Measurements from ENCODE around the gene DEK. TPM values are rescaled to one million over a fixed set of nuclear protein-coding genes. Genes with fewer than 3 reads are reported as not detected.
"Not testable (repeated sequence)": the region's sequence is repeated elsewhere in the genome, so short reads cannot be mapped to it uniquely, and the experiment has no call there.

Gene DEK
- total RNA-seq, result 51.3 and 96.8 TPM in 2 replicates

DNA sequence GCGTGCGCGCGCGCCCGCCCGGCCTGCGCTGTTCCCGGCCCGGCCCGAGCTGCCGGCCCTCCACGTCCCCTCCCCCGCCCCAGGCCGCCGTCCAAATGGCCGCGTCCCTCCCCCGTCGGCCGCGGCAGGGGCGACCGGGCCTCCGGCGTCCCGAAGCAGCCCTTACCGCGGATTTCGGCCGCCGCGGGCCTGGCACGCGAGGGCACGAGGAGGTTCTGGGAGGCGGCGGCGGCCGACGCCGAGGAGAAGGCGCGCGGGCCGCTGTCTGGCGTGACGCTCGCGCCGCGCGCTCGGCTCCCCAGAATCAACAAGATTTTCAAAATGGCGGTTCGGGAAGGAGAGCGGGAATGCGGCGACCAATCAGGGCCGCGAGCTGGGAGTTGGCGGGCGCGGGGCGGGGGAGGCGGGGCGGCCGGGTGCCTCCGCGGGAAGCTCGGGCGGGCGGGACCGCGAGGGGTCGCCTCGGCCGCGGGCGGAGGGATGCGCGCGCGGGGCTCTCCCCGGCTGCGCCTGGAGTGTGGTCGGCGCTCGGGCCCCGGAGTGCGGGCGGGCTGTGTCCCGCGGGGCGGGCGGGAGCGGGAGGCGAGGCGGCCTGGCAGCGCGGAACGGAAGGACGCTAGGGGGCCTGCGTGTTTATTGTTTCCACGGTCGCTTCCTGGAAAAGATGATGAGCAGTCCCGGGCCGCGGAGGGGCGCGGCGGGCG, at the start of gene DEK:
TSS of gene DEK (minus strand) at position 312 of the 704 bp plus-strand sequence. CDS start 543 bp downstream, outside the sequence.
- DNase-seq (ENCODE audit: low read depth in 2 of 2), result peak; percentile 72 to 85

DNA sequence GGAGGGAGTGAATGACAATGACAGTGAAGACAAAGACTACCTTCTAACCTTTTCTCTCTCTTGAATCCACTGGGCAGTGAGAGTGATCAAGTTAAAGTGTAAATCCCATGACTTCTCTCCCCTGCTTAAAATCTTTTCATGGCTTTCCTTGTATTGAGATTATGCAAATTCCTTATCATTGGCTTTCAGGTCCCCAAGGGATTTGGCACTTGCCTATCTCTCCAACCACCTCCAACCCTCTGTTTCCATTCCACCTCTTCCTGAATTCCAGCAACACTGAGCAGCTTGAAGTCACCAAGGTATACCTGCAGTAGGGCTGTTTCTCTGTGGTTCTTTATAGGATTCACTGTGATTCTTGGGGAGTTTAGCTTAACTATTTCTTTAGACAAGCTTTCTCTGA, 48.0 kb upstream of the DEK start:
- DNase-seq (ENCODE audit: low read depth in 2 of 2), result no peak

DNA sequence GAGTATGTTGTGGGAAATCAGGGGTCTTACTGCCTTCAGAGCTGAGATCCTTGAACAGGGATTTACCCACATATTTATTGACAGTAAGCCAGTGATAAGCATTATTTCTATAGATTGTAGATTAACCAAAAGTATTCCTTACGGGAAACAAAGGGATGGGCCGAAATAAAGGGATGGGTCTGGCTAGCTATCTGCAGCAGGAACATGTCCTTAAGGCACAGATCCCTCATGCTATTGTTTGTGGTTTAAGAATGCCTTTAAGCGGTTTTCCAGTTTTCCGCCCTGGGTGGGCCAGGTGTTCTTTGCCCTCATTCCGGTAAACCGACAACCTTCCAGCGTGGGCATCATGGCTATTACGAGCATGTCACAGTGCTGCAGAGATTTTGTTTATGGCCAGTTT, 45.7 kb upstream of the DEK start:
- not testable (repeated sequence) for DNase-seq (ENCODE audit: low read depth in 2 of 2)

DNA sequence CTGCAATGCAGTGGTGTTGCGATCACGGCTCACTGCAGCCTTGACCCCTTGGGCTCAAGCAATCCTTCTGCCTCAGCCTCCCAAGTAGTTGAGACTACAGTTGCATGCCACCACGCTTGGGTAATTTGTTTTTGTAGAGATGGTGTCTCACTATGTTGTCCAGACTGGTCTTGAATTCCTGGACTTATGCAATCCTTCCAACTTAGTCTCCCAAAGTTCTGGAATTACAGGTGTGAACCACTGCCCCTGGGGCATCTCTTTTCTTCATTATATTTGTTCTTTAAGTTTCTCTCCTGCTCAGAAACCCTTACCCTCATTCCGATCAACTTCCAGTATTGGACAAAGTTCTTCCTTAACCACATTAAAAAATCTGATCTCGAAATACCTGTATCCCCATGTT, 44.7 kb upstream of the DEK start:
- DNase-seq (ENCODE audit: low read depth in 2 of 2), result no peak

DNA sequence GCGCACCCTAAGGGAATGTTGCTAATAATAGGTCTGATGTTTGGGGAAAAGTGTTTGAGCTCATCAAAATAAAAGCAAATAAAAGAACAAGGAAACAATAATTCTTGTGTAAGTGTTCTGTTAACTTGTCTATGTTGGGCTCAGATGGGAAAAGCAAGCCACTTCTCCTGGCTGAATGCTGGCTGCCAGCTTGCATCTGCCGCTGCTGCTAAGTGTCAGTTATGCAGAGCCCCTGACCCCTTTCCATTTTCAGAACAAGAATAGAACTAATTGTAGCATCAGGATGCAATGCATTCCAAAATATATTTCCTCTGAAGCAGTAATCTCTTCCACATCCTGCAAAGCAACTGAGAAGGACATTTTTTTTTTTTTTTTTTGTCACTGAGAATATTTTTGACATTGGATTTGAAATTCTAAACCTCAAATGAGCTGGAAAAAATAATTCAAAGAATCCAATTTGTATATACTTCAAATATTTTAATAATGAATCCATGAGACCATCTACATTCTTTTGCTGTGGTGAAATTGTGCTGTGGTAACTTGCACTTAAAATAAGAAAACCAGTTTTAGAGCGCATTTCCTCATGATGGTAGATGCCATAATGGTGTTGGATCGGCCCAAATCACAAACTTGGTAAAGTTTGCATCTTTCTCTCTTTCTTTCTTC, 43.9 kb upstream of the DEK start:
- no peak for DNase-seq (ENCODE audit: low read depth in 2 of 2)

GRCh38 chr6:18306977-18307376, 42.6 kb upstream of the DEK start:
- no peak for DNase-seq (ENCODE audit: low read depth in 2 of 2)

- peak in 1 of 2 donors; percentile 30 for DNase-seq (ENCODE audit: low read depth in 2 of 2)
Observed at GRCh38 chr6:18302561-18303439, 38.5 kb upstream of the DEK start.

DNA sequence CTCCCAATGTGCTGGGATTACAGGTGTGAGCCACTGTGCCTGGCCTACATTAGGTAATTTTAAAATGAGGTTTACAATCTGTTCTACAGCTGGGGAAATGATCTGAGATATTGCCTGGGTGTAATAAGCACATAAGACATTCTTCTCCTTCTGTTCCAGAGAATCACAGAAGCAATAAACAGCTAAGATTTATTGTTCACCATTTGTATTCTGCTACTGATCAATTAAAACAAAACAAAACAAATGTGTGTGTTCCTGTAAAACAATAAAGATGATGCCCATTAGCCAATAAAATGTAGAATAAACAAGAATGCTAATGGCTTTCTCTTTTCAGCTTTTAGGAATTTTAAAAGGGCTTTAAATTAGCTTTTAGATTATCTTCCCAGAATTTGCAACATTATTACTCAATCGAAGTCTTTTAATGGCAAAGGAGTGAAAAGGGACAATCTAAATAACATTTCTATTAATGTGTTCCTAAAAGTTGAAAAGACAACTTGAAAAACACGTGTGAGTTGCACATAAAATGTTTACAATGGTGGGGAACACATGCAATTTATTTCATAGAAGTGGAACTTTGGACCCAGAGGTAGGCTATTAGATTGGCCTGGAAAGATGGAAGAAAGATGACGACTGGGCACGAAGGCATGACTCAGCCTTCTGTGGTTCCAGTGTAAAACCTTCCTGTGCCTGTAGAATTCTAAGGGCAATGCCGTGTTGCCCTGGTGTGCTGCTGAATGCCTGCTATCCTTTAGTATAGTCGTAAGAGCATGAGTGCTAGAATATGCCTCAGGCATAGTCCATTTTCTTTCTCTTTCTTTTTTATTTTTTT, 29.0 kb upstream of the DEK start:
- DNase-seq (ENCODE audit: low read depth in 2 of 2), result no peak

DNA sequence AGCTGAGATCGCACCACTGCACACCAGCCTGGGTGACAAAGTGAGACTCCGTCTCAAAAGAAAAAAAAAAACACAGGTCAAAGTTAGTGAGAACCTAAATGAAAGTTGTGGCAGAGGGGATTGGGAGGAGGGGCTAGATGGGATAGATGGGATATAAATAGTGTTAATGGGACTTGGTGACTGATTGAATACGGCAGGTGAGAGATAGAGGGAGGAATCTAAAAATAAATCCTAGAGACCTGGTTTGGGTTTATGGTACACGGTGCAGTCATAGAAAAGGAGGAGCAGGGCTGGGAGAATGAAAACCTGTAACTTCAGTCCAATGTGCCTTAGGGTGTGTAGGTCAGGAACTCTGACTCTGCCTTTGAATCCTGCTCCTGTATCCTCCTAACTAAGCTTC, 25.0 kb upstream of the DEK start:
- DNase-seq (ENCODE audit: low read depth in 2 of 2), result no peak

GRCh38 chr6:18284261-18284660, 19.9 kb upstream of the DEK start:
- no peak for DNase-seq (ENCODE audit: low read depth in 2 of 2)

DNA sequence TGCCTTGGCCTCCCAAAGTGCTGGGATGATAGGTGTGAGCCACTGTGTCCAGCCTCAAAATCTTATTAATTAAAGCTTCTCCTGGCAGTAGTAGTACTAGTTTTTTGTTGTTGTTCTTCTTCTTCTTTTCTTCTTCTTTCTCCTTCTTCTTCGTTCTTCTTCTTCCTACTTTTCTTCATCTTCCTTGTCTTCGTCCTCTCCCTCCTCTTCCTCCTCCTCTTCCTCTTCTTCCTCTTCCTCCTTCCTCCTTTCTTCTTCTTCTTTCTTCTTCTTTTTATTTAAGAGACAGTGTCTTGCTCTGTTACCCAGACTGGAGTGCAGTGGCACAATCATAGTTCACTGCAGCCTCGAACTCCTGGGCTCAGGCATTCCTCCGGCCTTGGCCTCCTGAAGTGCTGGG, 17.2 kb upstream of the DEK start:
- no peak for DNase-seq (ENCODE audit: low read depth in 2 of 2)

DNA sequence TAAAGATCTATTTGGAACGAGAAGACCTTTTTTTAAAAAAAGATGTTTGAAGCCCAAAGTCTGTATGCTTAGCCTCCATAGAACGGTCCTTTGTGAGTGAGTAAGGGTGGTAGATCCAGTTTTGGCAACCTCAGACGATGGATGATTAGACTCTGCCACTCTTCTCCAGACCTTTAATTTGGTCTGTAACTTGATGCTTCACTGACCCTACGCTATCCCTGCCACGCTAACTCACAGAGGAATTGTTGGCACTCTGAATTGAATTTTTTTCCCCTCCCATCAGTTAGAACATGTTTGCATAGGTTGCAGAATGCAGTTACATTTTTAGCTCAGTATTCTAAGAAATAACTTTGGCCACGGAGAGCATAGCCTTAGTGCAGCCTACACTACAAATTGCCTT, 15.8 kb upstream of the DEK start:
- no peak for DNase-seq (ENCODE audit: low read depth in 2 of 2)

GRCh38 chr6:18279422-18279821, 15.1 kb upstream of the DEK start:
- no peak for DNase-seq (ENCODE audit: low read depth in 2 of 2)

DNA sequence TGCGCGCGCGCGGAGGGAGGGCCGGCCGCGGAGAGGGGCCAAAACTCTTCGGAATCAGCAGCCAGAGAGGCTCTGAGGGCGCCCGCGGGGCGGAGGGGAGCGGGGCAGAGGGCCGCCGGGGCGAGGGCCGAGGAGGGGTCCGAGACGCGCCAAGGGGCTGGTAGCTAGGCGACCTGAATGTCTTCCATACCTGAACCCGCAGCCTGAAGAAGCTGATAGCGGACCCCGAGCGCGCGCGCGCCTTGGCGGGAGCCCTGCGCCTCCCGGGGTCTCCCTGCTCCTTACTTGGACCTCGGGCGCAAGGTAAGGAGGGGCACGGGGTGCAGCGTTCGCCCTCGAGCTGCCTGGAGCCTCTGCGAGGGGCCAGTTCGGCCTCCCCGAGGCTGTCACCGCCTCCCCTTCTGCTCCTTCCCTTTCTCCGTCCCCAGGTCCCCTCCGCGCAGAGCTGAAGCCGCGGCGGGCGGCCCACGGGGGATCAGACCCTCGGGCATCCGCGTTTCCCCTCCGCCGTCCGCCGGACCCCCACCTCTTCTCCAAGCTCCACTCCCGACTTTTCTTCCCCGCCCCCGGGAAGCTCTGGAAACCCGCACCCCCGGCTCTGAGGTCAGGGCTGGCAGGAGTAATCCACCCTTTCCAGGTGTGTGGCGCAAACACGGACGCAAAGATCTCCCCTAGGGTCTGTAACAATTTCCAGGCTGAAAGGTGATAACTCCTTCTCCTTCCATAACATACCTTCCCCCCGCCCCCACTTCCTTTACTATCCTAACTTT, 13.1 kb upstream of the DEK start:
- no peak for DNase-seq (ENCODE audit: low read depth in 2 of 2)

DNA sequence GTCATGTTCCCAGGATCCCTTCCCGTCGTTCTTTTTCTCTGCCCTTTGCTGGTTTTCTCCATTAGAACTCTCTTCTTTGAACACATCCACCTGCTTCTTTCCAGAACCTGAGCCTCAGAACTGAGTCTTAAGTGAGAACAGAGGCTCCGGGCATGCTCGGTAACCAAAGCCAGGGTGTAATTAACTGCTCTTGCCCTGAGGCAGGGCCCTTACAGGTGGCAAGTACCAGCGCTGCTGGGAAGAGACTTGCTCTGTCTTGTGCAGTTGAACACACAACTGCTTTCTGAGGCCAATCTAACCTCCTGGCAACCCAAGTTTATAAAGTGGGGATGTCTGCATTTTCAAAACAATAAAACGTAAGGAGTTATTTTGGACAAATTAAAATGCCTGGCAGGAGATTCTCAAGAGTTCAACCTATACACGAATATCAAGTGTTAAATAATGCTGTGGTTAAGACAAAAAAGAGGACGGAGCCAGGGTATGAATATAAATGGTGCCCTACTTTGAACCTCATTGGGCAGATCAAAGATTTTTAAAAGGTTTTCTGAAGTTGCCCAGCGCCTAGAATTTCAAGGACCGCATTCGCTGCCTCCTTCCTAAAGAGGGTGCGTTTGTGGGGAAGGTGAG, 12.4 kb upstream of the DEK start:
- DNase-seq (ENCODE audit: low read depth in 2 of 2), result no peak

- no peak for DNase-seq (ENCODE audit: low read depth in 2 of 2)
Observed at GRCh38 chr6:18270216-18270615, 5.9 kb upstream of the DEK start.

DNA sequence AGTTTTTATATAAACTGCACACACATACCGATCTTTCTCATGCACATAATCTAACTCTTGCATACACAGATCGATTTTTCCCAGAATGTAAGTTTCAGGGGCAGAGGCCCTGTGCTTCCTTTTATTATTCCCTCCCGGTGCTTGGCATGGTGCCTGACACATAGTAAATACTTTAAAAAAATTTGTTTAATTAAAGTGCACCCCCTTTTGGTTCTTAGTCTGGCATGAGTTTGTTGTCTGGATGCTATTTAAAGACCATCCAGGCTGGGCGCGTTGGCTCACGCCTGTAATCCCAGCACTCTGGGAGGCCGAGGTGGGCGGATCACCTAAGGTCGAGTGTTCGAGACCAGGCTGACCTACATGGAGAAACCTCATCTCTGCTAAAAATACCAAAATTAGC, 5.4 kb upstream of the DEK start:
- no peak for DNase-seq (ENCODE audit: low read depth in 2 of 2)

DNA sequence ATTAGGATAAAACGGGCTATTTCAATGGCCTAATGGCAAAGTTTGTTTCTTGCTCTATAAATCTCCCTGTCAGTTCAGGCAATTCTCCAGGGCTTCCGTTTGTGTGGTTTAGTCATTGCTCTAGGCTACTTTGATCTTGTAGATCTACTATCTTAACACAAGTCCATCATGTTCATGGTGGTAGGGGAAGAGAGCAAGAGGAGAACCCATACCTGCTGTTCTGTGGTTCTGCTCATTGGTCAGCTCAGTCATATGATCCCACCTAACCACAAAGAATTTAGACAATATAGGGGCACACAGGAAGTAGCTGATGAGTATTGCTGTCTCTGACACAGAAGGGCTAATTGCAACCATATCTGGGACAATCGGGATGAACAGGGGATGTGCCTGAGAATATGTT, 4.9 kb upstream of the DEK start:
- no peak for DNase-seq (ENCODE audit: low read depth in 2 of 2)

GRCh38 chr6:18268066-18268465, 3.7 kb upstream of the DEK start:
- no peak for DNase-seq (ENCODE audit: low read depth in 2 of 2)

- no peak for DNase-seq (ENCODE audit: low read depth in 2 of 2)
Observed at GRCh38 chr6:18266523-18266912, 2.2 kb upstream of the DEK start.
